Mesenchymal stem cell (in vitro differentiated cells and primary cell): ENCODE measurements around the gene PCED1A.

ENCODE experiments used
- DNase-seq: peaks from one replicate; pipeline ENCODE4 v3.0.0-alpha.2; 2013
- H2AFZ ChIP-seq: one replicate; pipeline ENCODE4 v1.6.1; 2013; ENCODE audit warnings: low read depth, mild to moderate bottlenecking, control low read depth, inconsistent platforms, low read length, moderate library complexity
- H2AK5ac ChIP-seq: 2 replicates; pipeline ENCODE4 v1.6.1; 2013; ENCODE audit warnings: low read length, moderate library complexity, mild to moderate bottlenecking, inconsistent platforms; ENCODE audit not compliant: severe bottlenecking
- H2BK120ac ChIP-seq: one replicate; pipeline ENCODE4 v1.6.1; 2013; ENCODE audit warnings: low read depth, mild to moderate bottlenecking, inconsistent platforms, low read length, moderate library complexity
- H2BK12ac ChIP-seq, 2 experiments: one replicate each; pipeline ENCODE4 v1.6.1; 2013; ENCODE audit warnings: inconsistent platforms in 2 of 2, low read length in 2 of 2, mild to moderate bottlenecking in 2 of 2, moderate library complexity in 2 of 2, control low read depth in 1 of 2
- H2BK15ac ChIP-seq: one replicate; pipeline ENCODE4 v1.6.1; 2013; ENCODE audit warnings: mild to moderate bottlenecking, low read depth, inconsistent platforms; ENCODE audit not compliant: poor library complexity, severe bottlenecking
- H2BK5ac ChIP-seq: 2 replicates; pipeline ENCODE4 v1.6.1; 2013; ENCODE audit warnings: low read depth, mild to moderate bottlenecking, low read length, control low read depth, inconsistent platforms; ENCODE audit not compliant: poor library complexity, severe bottlenecking
- H3K14ac ChIP-seq, 2 experiments: one replicate each; pipeline ENCODE4 v1.6.1; 2013; ENCODE audit warnings: inconsistent platforms in 2 of 2, low read length in 2 of 2, control low read depth in 1 of 2, mild to moderate bottlenecking in 1 of 2, moderate library complexity in 1 of 2
- H3K18ac ChIP-seq, 2 experiments: one replicate each; pipeline ENCODE4 v1.6.1; 2013; ENCODE audit warnings: inconsistent platforms in 2 of 2, low read length in 2 of 2, control low read depth in 1 of 2, low read depth in 1 of 2, mild to moderate bottlenecking in 1 of 2
- H3K23ac ChIP-seq, 2 experiments: one replicate each; pipeline ENCODE4 v1.6.1; 2013; ENCODE audit warnings: inconsistent platforms in 2 of 2, low read length in 2 of 2, mild to moderate bottlenecking in 2 of 2, moderate library complexity in 2 of 2, control low read depth in 1 of 2
- H3K27ac ChIP-seq: 2 replicates; pipeline ENCODE4 v1.5.1; 2013; ENCODE audit warnings: mild to moderate bottlenecking, moderate library complexity, low read length, control low read depth, inconsistent platforms; ENCODE audit not compliant: poor library complexity, severe bottlenecking
- H3K27me3 ChIP-seq, 2 experiments: 2 replicates each; pipeline versions ENCODE4 v1.6.1 to v1.7.0; 2013; ENCODE audit warnings: low read length in 2 of 2, mild to moderate bottlenecking in 2 of 2, moderate library complexity in 2 of 2, control low read depth in 1 of 2, inconsistent platforms in 1 of 2; ENCODE audit not compliant: control insufficient read depth in 1 of 2, insufficient read depth in 1 of 2
- H3K36me3 ChIP-seq, 2 experiments: 2 replicates each; pipeline versions ENCODE4 v1.6.1 to v1.7.0; 2013; ENCODE audit warnings: low read length in 2 of 2, control low read depth in 1 of 2, inconsistent platforms in 1 of 2, low read depth in 1 of 2, mild to moderate bottlenecking in 1 of 2; ENCODE audit not compliant: insufficient read depth in 2 of 2, control insufficient read depth in 1 of 2
- H3K4ac ChIP-seq, 2 experiments: one replicate each; pipeline ENCODE4 v1.6.1; 2013; ENCODE audit warnings: inconsistent platforms in 2 of 2, low read length in 2 of 2, mild to moderate bottlenecking in 2 of 2, moderate library complexity in 2 of 2, control low read depth in 1 of 2, low read depth in 1 of 2
- H3K4me1 ChIP-seq: 2 replicates; pipeline ENCODE4 v1.6.1; 2013; ENCODE audit warnings: low read depth, low read length, control low read depth; ENCODE audit not compliant: control insufficient read depth, insufficient read depth
- H3K4me2 ChIP-seq: 2 replicates; pipeline ENCODE4 v1.6.1; 2013; ENCODE audit warnings: low read length, mild to moderate bottlenecking, inconsistent platforms; ENCODE audit not compliant: poor library complexity, severe bottlenecking
- H3K4me3 ChIP-seq, 2 experiments: 2 replicates each; pipeline versions ENCODE4 v1.5.1 to v1.7.0; 2013; ENCODE audit warnings: low read length in 2 of 2, mild to moderate bottlenecking in 2 of 2, control low read depth in 1 of 2, low read depth in 1 of 2; ENCODE audit not compliant: insufficient read depth in 1 of 2
- H3K79me1 ChIP-seq: replicated peaks from 2 replicates; pipeline ENCODE4 v1.6.1; 2013; ENCODE audit warnings: mild to moderate bottlenecking, control low read depth, low read length, inconsistent platforms; ENCODE audit not compliant: poor library complexity, severe bottlenecking
- H3K9ac ChIP-seq: 2 replicates; pipeline ENCODE4 v1.7.0; 2013; ENCODE audit warnings: mild to moderate bottlenecking, low read length, moderate library complexity
- H3K9me3 ChIP-seq: 2 replicates; pipeline ENCODE4 v1.7.0; 2013; ENCODE audit warnings: mild to moderate bottlenecking, low read length; ENCODE audit not compliant: control insufficient read depth
- H4K8ac ChIP-seq: one replicate; pipeline ENCODE4 v1.6.1; 2013; ENCODE audit warnings: inconsistent platforms, mild to moderate bottlenecking, low read length, moderate library complexity
- H4K91ac ChIP-seq: one replicate; pipeline ENCODE4 v1.6.1; 2013; ENCODE audit warnings: mild to moderate bottlenecking, low read length, inconsistent platforms
- WGBS: methylation state at CpG from one replicate; pipeline ENCODE4 v1.1.7; 2013; ENCODE audit warnings: mixed read lengths; 5-methylcytosine and 5-hydroxymethylcytosine counted together

Gene PCED1A

DNA sequence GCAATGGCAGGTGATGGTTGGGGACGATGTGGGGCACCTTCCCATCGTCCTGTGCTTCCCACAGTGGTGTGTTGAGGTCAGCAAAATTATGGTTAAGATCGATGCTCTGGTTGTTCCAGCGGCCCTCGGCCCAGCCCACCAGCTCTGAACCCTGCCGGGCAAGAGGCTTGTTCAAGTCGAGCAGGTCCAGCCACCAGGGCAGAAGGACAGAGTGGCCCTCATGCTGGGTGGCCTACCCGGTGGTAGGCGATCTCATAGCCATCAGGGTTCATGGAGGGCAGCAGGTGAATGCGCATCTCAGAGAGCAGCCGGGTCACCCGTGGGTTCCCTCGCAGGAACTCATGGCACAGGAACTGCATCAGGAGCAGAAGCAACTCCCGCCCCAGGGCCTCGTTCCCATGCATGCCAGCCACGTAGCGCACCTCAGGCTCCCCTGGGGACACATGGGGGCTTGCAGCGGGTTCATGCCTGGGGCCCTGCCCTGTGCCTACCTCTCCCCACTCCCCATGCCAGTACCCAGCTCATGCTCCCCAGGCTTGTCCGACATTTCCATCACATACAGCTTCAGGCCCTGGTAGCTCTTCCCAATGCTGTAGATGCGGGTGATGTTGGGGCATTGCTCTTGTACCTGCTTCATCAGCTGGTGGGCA is 44.3 kb downstream of the PCED1A start:
- DNase-seq, result no peak
- Histone ChIP-seq H3K9ac (no peak overlapping the region), H2AK5ac (no peak overlapping the region), H3K4me2 (no peak overlapping the region), H2BK120ac (no peak overlapping the region), H3K4me3 (no peak overlapping the region), H3K4me1 (peaks cover 16% of the 10 kb centered on the region), H2BK12ac (no peak overlapping the region), H4K8ac (no peak overlapping the region), H3K36me3 (peaks cover 38 to 43% of the 10 kb centered on the region in 2 experiments), H2BK15ac (no peak overlapping the region), H3K14ac (no peak overlapping the region), H3K23ac (no peak overlapping the region), H3K79me1 (no peaks in the 10 kb centered on the region), H3K27ac (no peak overlapping the region), H3K27me3 (peaks cover 12 to 16% of the 10 kb centered on the region in 2 experiments), H2BK5ac (no peak overlapping the region), H3K4ac (no peak overlapping the region), H3K9me3 (no peaks in the 10 kb centered on the region), H4K91ac (no peak overlapping the region), H2AFZ (no peak overlapping the region), H3K18ac (no peak overlapping the region)
- WGBS, result 96% methylated on average over 19 of the region's 20 CpGs

GRCh38 chr20:2795451-2795850 is 45.0 kb downstream of the PCED1A start:
- Histone ChIP-seq H3K27ac (no peak overlapping the region), H3K79me1 (no peaks in the 10 kb centered on the region), H3K9me3 (no peaks in the 10 kb centered on the region), H3K36me3 (peaks cover 38 to 43% of the 10 kb centered on the region in 2 experiments), H3K23ac (no peak overlapping the region), H3K4ac (no peak overlapping the region), H3K4me3 (no peak overlapping the region), H2AFZ (no peak overlapping the region), H2BK5ac (no peak overlapping the region), H4K91ac (no peak overlapping the region), H3K18ac (no peak overlapping the region), H3K27me3 (peaks cover 10 to 12% of the 10 kb centered on the region in 2 experiments), H4K8ac (no peak overlapping the region), H3K4me2 (no peak overlapping the region), H2BK12ac (no peak overlapping the region), H2AK5ac (no peak overlapping the region), H3K14ac (no peak overlapping the region), H2BK15ac (no peak overlapping the region), H3K4me1 (peaks cover 14% of the 10 kb centered on the region), H2BK120ac (no peak overlapping the region), H3K9ac (no peak overlapping the region)
- no peak for DNase-seq
- 97% methylated on average over 24 of the region's 24 CpGs for WGBS

- Histone ChIP-seq H3K9ac (no peak overlapping the region), H3K79me1 (no peaks in the 10 kb centered on the region), H3K27ac (no peak overlapping the region), H3K4ac (no peak overlapping the region), H3K18ac (no peak overlapping the region), H3K14ac (no peak overlapping the region), H3K27me3 (peaks cover 8 to 12% of the 10 kb centered on the region in 2 experiments), H3K4me2 (no peak overlapping the region), H4K8ac (no peak overlapping the region), H2BK5ac (no peak overlapping the region), H2BK120ac (no peak overlapping the region), H4K91ac (no peak overlapping the region), H2BK12ac (no peak overlapping the region), H2AFZ (no peak overlapping the region), H3K36me3 (peaks cover 38 to 43% of the 10 kb centered on the region in 2 experiments), H3K4me1 (peaks cover 10% of the 10 kb centered on the region), H2AK5ac (no peak overlapping the region), H3K23ac (no peak overlapping the region), H2BK15ac (no peak overlapping the region), H3K4me3 (no peak overlapping the region), H3K9me3 (no peaks in the 10 kb centered on the region)
- WGBS, result 89% methylated on average over 11 of the region's 11 CpGs
- no peak for DNase-seq
Measured at GRCh38 chr20:2794866-2795447, 45.5 kb downstream of the PCED1A start.

DNA sequence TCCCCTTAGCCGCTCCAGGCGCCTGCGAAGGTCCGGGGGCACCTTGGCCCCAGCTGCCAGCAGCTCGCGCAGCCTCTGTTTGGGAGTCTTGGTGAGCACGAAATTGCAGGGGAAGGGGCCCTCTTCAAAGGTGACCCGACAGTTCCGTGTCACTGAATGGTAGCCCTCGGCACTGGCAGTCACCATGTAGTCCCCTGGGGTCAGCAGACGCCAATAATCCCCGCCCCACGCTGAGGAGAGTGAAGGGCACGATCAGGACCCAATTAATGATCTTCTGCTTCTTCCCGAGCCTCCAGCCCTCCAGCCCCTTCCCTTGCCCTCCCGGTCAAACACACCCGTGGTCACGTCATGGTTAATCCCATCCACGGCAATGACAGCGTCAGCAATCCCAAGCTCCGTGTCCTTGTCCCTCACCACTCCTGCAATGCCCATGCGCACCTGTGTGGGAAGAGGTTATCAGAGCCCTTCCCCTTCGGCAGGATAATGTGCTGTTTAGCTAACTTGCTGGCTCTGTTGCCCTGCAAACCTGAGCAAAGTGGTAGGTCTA is 46.2 kb downstream of the PCED1A start:
- Histone ChIP-seq H2BK5ac (no peak overlapping the region), H2BK120ac (no peak overlapping the region), H2BK12ac (no peak overlapping the region), H4K8ac (no peak overlapping the region), H3K14ac (no peak overlapping the region), H3K4me3 (no peak overlapping the region), H3K36me3 (peaks cover 38 to 43% of the 10 kb centered on the region in 2 experiments), H3K9me3 (no peaks in the 10 kb centered on the region), H3K27me3 (peaks cover 7 to 12% of the 10 kb centered on the region in 2 experiments), H2BK15ac (no peak overlapping the region), H4K91ac (no peak overlapping the region), H3K23ac (no peak overlapping the region), H2AK5ac (no peak overlapping the region), H3K4ac (no peak overlapping the region), H3K18ac (no peak overlapping the region), H3K27ac (no peak overlapping the region), H3K79me1 (no peaks in the 10 kb centered on the region), H3K4me1 (peaks cover 5% of the 10 kb centered on the region), H3K4me2 (no peak overlapping the region), H3K9ac (no peak overlapping the region), H2AFZ (no peak overlapping the region)
- no peak for DNase-seq
- 94% methylated on average over 23 of the region's 23 CpGs for WGBS
